DOHH2 (cell line): ENCODE results near the gene CPNE2.

Experiments used
- H3F3A ChIP-seq: fragments of 200-600 bp; sonication (generic), shearing (Covaris generic); 2 replicates; pipeline ENCODE4 v1.6.0; 2016; ENCODE audit warnings: antibody characterized with exemption, mild to moderate bottlenecking; ENCODE audit not compliant: control insufficient read depth, insufficient read depth
- H3K27ac ChIP-seq: fragments of 200-600 bp; sonication (generic); 2 replicates; pipeline ENCODE4 v1.5.1; 2014; ENCODE audit warnings: low read depth, mild to moderate bottlenecking, low read length, moderate library complexity
- H3K27me3 ChIP-seq: fragments of 200-600 bp; sonication (generic); 2 replicates; pipeline ENCODE4 v1.6.1; 2014; ENCODE audit warnings: mild to moderate bottlenecking, low read length, mixed read lengths; ENCODE audit not compliant: control insufficient read depth
- H3K36me3 ChIP-seq: fragments of 200-600 bp; sonication (generic); 2 replicates; pipeline ENCODE4 v1.6.1; 2014; ENCODE audit warnings: mild to moderate bottlenecking, low read length, moderate library complexity, mixed read lengths; ENCODE audit not compliant: control insufficient read depth
- H3K4me1 ChIP-seq: fragments of 200-600 bp; sonication (generic); 2 replicates; pipeline ENCODE4 v1.6.1; 2014; ENCODE audit warnings: mild to moderate bottlenecking, low read length, mixed read lengths; ENCODE audit not compliant: control insufficient read depth
- H3K4me2 ChIP-seq: fragments of 200-600 bp; sonication (generic); 2 replicates; pipeline ENCODE4 v1.6.0; 2014; ENCODE audit warnings: mild to moderate bottlenecking, low read length, moderate library complexity
- H3K4me3 ChIP-seq: fragments of 200-600 bp; sonication (generic); 2 replicates; pipeline ENCODE4 v1.5.1; 2014; ENCODE audit warnings: mild to moderate bottlenecking, low read length, mixed read lengths
- H3K79me2 ChIP-seq: fragments of 200-600 bp; sonication (generic); 2 replicates; pipeline ENCODE4 v1.6.1; 2014; ENCODE audit warnings: mild to moderate bottlenecking, low read length, mixed read lengths; ENCODE audit not compliant: control insufficient read depth
- H3K9me2 ChIP-seq: fragments of 200-600 bp; sonication (generic); replicated peaks from 2 replicates; pipeline ENCODE4 v1.6.1; 2014; ENCODE audit warnings: mild to moderate bottlenecking, low read length, mixed read lengths; ENCODE audit not compliant: control insufficient read depth
- H3K9me3 ChIP-seq: fragments of 200-600 bp; sonication (generic); 2 replicates; pipeline ENCODE4 v1.6.1; 2014; ENCODE audit warnings: antibody characterized with exemption, low read length, mixed read lengths; ENCODE audit not compliant: control insufficient read depth, insufficient read depth
- H4K20me1 ChIP-seq: fragments of 200-600 bp; sonication (generic); 2 replicates; pipeline ENCODE4 v1.6.0; 2014; ENCODE audit warnings: low read depth, mild to moderate bottlenecking, antibody characterized with exemption, low read length, moderate library complexity; ENCODE audit not compliant: control insufficient read depth, insufficient read depth
- EZH2phosphoT487 ChIP-seq: fragments of 200-600 bp; sonication (generic); IDR thresholded peaks from 2 replicates; pipeline ENCODE4 v1.6.1; 2017; ENCODE audit warnings: borderline replicate concordance, mild to moderate bottlenecking, antibody characterized with exemption, low read length, moderate library complexity, mixed read lengths
- TF ChIP-seq, protein P1 (sequence below): fragments of 200-600 bp; sonication (generic); IDR thresholded peaks from one replicate; pipeline ENCODE4 v1.5.1; 2014; ENCODE audit warnings: antibody characterized with exemption, mild to moderate bottlenecking, low read depth, low read length; ENCODE audit not compliant: poor library complexity, severe bottlenecking

The CPNE2 gene

DNA sequence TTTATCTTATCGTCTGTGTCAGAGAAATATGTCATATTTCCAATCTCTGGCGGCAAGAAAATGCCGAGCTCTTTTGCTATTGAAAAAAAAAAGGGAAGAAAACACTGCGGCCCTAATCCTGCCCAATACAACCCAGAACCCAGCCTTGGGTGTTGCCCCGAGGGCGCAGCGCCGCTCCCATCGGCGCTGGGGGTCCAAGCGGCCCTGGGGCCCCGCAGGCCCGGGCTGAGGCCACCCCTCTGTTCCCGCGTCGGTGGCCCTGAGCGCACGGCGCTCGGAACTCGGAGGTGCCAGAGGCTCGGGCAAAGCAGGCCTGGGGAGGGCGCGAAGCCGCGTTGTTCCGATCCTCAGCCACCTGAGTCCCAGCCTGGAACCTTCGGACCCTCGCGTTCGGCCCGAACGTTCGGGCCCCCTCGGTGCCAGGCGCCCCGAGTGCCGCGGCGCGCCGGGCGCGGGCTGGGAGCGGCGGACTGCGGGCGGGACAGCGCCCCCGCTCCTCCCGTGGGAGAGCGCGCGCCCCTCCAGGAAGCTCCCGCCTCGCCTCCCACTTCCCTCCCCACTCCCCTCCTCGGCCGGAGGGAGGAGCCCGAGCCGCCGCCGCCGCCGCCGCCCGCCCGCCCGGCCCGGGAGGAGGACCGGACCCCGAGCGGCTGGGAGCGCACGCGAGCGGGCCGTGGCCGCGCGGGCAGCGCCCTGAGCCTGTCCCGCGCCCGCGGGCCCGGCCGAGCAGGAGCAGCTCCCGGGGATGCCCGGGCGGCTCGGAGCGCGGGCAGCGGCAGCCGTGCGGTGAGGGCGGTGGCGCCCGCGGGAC is at the start of gene CPNE2:
Gene CPNE2, plus strand, starts transcription at position 609 of the 811 bp plus-strand sequence. CDS start 18,160 bp downstream, outside the sequence.
- H3K9me2 ChIP-seq: no peaks in the 10 kb centered on the region
- H3K4me3 ChIP-seq: peak within 1 kb of the TSS; percentile 74
- no peaks in the 10 kb centered on the region for H3K79me2 ChIP-seq
- TF ChIP-seq, protein P1, sequence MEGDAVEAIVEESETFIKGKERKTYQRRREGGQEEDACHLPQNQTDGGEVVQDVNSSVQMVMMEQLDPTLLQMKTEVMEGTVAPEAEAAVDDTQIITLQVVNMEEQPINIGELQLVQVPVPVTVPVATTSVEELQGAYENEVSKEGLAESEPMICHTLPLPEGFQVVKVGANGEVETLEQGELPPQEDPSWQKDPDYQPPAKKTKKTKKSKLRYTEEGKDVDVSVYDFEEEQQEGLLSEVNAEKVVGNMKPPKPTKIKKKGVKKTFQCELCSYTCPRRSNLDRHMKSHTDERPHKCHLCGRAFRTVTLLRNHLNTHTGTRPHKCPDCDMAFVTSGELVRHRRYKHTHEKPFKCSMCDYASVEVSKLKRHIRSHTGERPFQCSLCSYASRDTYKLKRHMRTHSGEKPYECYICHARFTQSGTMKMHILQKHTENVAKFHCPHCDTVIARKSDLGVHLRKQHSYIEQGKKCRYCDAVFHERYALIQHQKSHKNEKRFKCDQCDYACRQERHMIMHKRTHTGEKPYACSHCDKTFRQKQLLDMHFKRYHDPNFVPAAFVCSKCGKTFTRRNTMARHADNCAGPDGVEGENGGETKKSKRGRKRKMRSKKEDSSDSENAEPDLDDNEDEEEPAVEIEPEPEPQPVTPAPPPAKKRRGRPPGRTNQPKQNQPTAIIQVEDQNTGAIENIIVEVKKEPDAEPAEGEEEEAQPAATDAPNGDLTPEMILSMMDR: no peak
- no peak for TF ChIP-seq EZH2phosphoT487
- H3K4me2 ChIP-seq: peak within 1 kb of the TSS; percentile 87
- H3K27ac ChIP-seq: no peak within 1 kb of the TSS
- H3K27me3 ChIP-seq: no peaks in the 10 kb centered on the region
- H3K36me3 ChIP-seq: no peaks in the 10 kb centered on the region
- H4K20me1 ChIP-seq: no peaks in the 10 kb centered on the region
- peaks cover 28% of the 10 kb centered on the region for H3K4me1 ChIP-seq
- no peaks in the 10 kb centered on the region for H3F3A ChIP-seq
- H3K9me3 ChIP-seq: no peaks in the 10 kb centered on the region

DNA sequence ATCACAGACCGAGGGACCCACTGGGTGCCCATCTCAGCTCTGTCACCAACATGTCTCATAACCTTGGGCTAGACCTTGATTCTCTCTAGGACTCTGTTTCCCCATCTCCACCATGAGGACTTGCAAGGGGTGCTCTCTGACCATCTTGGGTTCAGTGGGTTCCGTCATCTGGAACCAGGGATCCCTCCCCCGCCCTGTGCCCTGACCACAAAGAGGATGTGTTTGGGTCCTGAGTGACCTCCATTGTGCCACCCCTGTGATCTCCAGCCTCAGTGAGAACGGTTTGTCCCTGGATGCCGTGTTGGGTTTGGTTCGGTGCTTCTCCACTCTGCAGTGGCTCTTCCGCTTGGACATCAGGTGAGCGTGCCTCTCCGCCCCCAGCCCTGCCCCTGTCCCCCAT is 49.1 kb upstream of the CPNE2 start:
- H4K20me1 ChIP-seq: no peaks in the 10 kb centered on the region
- peaks cover 30% of the 10 kb centered on the region for H3F3A ChIP-seq
- H3K27ac ChIP-seq: peak overlapping the region; percentile 98
- H3K9me2 ChIP-seq: no peaks in the 10 kb centered on the region
- H3K27me3 ChIP-seq: no peaks in the 10 kb centered on the region
- H3K36me3 ChIP-seq: peaks cover 28% of the 10 kb centered on the region
- no peaks in the 10 kb centered on the region for H3K79me2 ChIP-seq
- H3K4me1 ChIP-seq: peaks cover 82% of the 10 kb centered on the region
- TF ChIP-seq, protein P1: no peak
- TF ChIP-seq EZH2phosphoT487: no peak
- H3K4me3 ChIP-seq: peak overlapping the region; percentile 73
- H3K4me2 ChIP-seq: peak overlapping the region; percentile 92
- no peaks in the 10 kb centered on the region for H3K9me3 ChIP-seq

DNA sequence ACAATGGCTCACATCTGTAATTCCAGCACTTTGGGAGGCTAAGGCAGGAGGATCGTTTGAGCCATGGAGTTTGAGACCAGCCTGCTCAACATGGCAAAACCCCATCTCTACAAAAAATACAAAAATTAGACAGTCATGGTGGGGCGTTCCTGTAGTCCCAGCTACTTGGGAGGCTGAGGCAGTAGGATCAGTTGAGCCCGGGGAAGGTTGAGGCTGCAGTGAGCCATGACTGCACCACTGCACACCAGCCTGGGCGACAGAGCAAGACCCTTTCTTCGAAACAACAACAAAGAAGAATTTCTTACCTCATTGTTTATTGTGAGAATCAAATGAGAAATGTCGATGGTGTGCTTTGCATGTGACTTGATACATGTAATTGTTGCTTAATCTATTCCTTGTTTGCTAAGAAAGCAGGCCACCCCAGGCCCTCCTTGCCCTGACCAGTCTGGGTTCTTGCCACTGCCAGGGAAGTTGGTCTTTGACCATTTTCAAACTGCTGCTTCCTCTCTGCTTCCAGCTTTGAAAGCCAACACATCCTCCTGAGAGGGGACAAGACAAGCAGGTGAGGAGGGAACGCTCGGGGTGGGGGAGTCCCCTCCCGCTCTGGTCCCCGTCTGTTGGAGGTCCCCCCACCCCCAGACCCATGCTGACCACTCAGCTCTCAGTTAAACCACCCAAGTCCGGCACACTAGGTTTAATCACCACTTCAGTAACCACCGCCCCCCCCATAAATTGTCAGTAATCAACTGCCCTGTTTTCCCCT is 47.3 kb upstream of the CPNE2 start:
- Histone ChIP-seq H3K9me2 (no peaks in the 10 kb centered on the region), H3F3A (peaks cover 15% of the 10 kb centered on the region), H3K79me2 (no peaks in the 10 kb centered on the region), H3K36me3 (peaks cover 24% of the 10 kb centered on the region), H3K4me1 (peaks cover 63% of the 10 kb centered on the region), H3K9me3 (no peaks in the 10 kb centered on the region), H3K27ac (peak overlapping the region; percentile 35), H3K4me3 (peak overlapping the region; percentile 37), H4K20me1 (no peaks in the 10 kb centered on the region), H3K27me3 (no peaks in the 10 kb centered on the region), H3K4me2 (peak overlapping the region; percentile 60)
- no peak for TF ChIP-seq EZH2phosphoT487
- TF ChIP-seq, protein P1: no peak
